Epithelial cell of proximal tubule (primary cell): ENCODE data around the gene SLFN5. TPM values are rescaled to one million over a fixed set of nuclear protein-coding genes. Genes with fewer than 3 reads are reported as not detected.

Experiments used
- DNase-seq: peaks from one replicate; pipeline ENCODE4 v3.0.0-alpha.2; 2011; ENCODE audit warnings: low read depth
- H3K4me3 ChIP-seq: 2 replicates; pipeline ENCODE4 v1.5.1; 2011; ENCODE audit warnings: low read depth, mild to moderate bottlenecking, low read length
- CTCF ChIP-seq: conservative IDR thresholded peaks from 2 replicates; pipeline ENCODE4 v1.5.1; 2012; ENCODE audit warnings: low read depth, mild to moderate bottlenecking, low read length
- total RNA-seq: library from RNA; depleted of rRNA; stranded (reverse); fragments of >200 nt; gene quantifications from 2 replicates; pipeline ENCODE4 v1.2.3, GENCODE V29; 2015

The SLFN5 gene
- total RNA-seq, 1 donor from 2014 or later = 28.8 TPM

GRCh38 chr17:35235289-35235688 is 7.6 kb upstream of the SLFN5 start:
- no peak overlapping the region for H3K4me3 ChIP-seq
- DNase-seq = no peak
- TF ChIP-seq CTCF = no peak

GRCh38 chr17:35235917-35236316 is 7.0 kb upstream of the SLFN5 start:
- no peak overlapping the region for H3K4me3 ChIP-seq
- DNase-seq = no peak
- no peak for TF ChIP-seq CTCF

DNA sequence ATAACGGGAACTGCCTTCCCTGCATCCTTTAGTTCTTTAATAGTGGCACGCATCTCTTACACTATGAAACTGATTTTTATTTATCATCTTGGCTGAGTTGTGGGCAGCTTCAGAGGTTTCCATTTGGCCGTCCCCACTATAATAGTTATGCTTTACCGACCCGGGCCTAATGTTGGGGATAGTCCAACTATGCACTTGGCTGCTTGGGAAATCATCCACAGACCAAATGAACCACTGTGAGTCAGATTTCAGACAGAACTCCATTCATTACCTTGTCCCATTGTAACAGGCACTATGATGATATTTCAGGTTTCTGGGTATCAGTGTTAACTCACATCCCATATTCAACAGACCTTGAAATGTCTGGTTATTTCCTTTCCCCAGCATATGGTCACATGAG is 6.1 kb upstream of the SLFN5 start:
- DNase-seq = peak; percentile 42
- no peak overlapping the region for H3K4me3 ChIP-seq
- TF ChIP-seq CTCF = no peak

DNA sequence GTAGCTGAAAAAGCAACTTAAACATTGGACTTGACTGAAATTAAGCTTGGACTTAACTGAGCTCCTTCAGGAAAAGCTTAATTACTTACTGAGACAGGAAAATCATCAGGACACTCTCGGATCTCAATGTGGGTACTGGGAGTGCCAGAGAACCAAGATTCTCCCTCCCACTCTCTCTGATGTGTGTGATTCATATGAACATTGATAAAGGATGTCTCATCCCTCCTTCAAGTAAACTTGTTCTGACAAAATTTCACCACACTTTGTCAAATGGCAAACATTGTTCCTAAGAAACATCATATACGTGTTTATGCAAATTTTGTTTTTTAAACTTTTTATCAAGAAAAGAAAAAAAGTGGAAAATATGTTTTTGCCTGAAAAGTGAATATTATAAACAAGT is 4.1 kb upstream of the SLFN5 start:
- TF ChIP-seq CTCF = no peak
- peak; percentile 15 for DNase-seq
- no peak overlapping the region for H3K4me3 ChIP-seq

DNA sequence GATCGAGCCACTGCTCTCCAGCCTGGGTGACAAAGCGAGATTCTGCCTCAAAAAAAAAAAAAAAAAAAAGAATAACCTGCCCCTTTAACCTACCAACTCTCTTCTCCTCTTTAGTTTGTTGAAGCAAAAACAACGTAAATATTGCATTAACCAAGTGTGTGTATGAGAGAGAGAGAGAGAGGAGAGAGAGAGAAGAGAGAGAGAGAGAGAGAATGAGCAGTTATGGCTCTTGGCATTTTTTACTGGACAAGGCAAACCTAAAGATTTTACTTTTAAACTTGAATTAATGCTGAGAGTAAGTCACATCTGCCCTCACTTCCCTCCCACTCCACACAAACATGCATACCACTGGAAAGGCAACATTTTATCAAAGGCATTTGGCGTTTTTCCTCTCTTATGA is 3.0 kb upstream of the SLFN5 start:
- no peak overlapping the region for H3K4me3 ChIP-seq
- no peak for DNase-seq
- TF ChIP-seq CTCF = no peak

- no peak for TF ChIP-seq CTCF
- no peak for DNase-seq
- no peak overlapping the region for H3K4me3 ChIP-seq
These were observed 2.0 kb upstream of the SLFN5 start for GRCh38 chr17:35240861-35241260.

DNA sequence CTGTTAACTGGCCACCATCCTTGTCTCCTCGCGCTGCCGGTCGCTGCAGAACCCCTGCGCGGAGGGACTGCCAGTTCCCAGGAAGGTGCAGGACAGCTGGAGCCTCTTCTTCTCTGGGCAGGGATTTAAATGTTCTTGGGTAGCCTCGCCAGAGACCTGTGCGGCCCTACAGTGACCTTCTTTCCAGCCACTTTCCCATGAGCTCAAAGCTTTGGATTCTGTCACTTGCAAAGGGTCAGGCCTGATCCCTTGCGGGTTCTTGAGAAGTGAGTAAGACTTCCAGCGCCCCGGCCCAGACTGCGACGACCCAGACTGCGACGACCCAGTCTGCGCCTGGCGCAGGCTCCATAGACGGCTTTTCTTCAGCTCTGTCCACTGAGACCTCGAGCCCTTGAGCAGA is 1.4 kb upstream of the SLFN5 start:
- no peak for DNase-seq
- TF ChIP-seq CTCF = no peak
- H3K4me3 ChIP-seq = peak overlapping the region; percentile 86
